SU-DHL-6 (cell line): ENCODE measurements around the gene ACCSL.

Experiments used
- H2AFZ ChIP-seq: fragments of 200-600 bp; sonication (generic); 2 replicates; pipeline ENCODE4 v1.6.1; 2014; ENCODE audit warnings: low read depth, mild to moderate bottlenecking, moderate library complexity, mixed read lengths, antibody characterized with exemption, low read length; ENCODE audit not compliant: severe bottlenecking
- H3F3A ChIP-seq: fragments of 200-600 bp; shearing (Covaris generic); 2 replicates; pipeline ENCODE4 v1.6.0; 2016; ENCODE audit warnings: antibody characterized with exemption, mild to moderate bottlenecking; ENCODE audit not compliant: insufficient read depth
- H3K27ac ChIP-seq: fragments of 200-600 bp; sonication (generic); 2 replicates; pipeline ENCODE4 v1.5.1; 2016; ENCODE audit warnings: low read depth, mild to moderate bottlenecking, low read length, moderate library complexity, mixed read lengths
- H3K27me3 ChIP-seq: fragments of 200-600 bp; sonication (generic), shearing (Covaris generic); 2 replicates; pipeline ENCODE4 v1.6.0; 2014; ENCODE audit warnings: mild to moderate bottlenecking, low read length
- H3K36me3 ChIP-seq: fragments of 200-600 bp; sonication (generic); 2 replicates; pipeline ENCODE4 v1.6.1; 2014; ENCODE audit warnings: mild to moderate bottlenecking, low read length, mixed read lengths
- H3K4me2 ChIP-seq: fragments of 300-600, 200-600 bp; shearing (Covaris generic), sonication (generic); 2 replicates; pipeline ENCODE4 v1.6.0; 2014; ENCODE audit warnings: low read length, low read depth, mild to moderate bottlenecking; ENCODE audit not compliant: poor library complexity, severe bottlenecking
- H3K4me3 ChIP-seq: fragments of 200-600 bp; sonication (generic); 2 replicates; pipeline ENCODE4 v1.5.1; 2014; ENCODE audit warnings: antibody characterized with exemption, low read length, mild to moderate bottlenecking, mixed read lengths; ENCODE audit not compliant: insufficient read depth, poor library complexity, severe bottlenecking
- H3K79me2 ChIP-seq: fragments of 200-600 bp; sonication (generic); 2 replicates; pipeline ENCODE4 v1.6.1; 2014; ENCODE audit warnings: mild to moderate bottlenecking, low read length, moderate library complexity; ENCODE audit not compliant: insufficient read depth
- H3K9ac ChIP-seq: fragments of 200-600 bp; sonication (generic); 2 replicates; pipeline ENCODE4 v1.7.0; 2014; ENCODE audit warnings: mild to moderate bottlenecking, low read length
- H3K9me2 ChIP-seq: fragments of 200-600 bp; sonication (generic); replicated peaks from 2 replicates; pipeline ENCODE4 v1.6.1; 2014; ENCODE audit warnings: low read length; ENCODE audit not compliant: insufficient read depth
- H3K9me3 ChIP-seq: fragments of 200-600 bp; sonication (generic); 2 replicates; pipeline ENCODE4 v1.6.1; 2014; ENCODE audit warnings: low read length, mixed read lengths; ENCODE audit not compliant: insufficient read depth
- H4K20me1 ChIP-seq: fragments of 200-600 bp; sonication (generic); 2 replicates; pipeline ENCODE4 v1.6.1; 2014; ENCODE audit warnings: low read depth, mild to moderate bottlenecking, antibody characterized with exemption, low read length, moderate library complexity, mixed read lengths
- EZH2phosphoT487 ChIP-seq: fragments of 200-600 bp; sonication (generic), shearing (Covaris generic); conservative IDR thresholded peaks from 2 replicates; pipeline ENCODE4 v1.6.1; 2018; ENCODE audit warnings: mild to moderate bottlenecking, antibody characterized with exemption, low read length, moderate library complexity, mixed read lengths
- TF ChIP-seq, protein P1 (sequence below): fragments of 200-600 bp; sonication (generic); IDR thresholded peaks from one replicate; pipeline ENCODE4 v1.5.1; 2017; ENCODE audit warnings: antibody characterized with exemption, mild to moderate bottlenecking, low read length, moderate library complexity; ENCODE audit not compliant: insufficient read depth, poor library complexity, severe bottlenecking

The ACCSL gene

GRCh38 chr11:44033411-44033850, 14.3 kb upstream of the ACCSL start:
- H3K27me3 ChIP-seq: no peaks in the 10 kb centered on the region
- H3K4me2 ChIP-seq: no peak overlapping the region
- H3K36me3 ChIP-seq: no peaks in the 10 kb centered on the region
- no peaks in the 10 kb centered on the region for H3K9me2 ChIP-seq
- no peaks in the 10 kb centered on the region for H3K9me3 ChIP-seq
- no peak overlapping the region for H3K27ac ChIP-seq
- no peaks in the 10 kb centered on the region for H3F3A ChIP-seq
- H3K9ac ChIP-seq: no peak overlapping the region
- H3K79me2 ChIP-seq: no peaks in the 10 kb centered on the region
- TF ChIP-seq EZH2phosphoT487: no peak
- TF ChIP-seq, protein P1, sequence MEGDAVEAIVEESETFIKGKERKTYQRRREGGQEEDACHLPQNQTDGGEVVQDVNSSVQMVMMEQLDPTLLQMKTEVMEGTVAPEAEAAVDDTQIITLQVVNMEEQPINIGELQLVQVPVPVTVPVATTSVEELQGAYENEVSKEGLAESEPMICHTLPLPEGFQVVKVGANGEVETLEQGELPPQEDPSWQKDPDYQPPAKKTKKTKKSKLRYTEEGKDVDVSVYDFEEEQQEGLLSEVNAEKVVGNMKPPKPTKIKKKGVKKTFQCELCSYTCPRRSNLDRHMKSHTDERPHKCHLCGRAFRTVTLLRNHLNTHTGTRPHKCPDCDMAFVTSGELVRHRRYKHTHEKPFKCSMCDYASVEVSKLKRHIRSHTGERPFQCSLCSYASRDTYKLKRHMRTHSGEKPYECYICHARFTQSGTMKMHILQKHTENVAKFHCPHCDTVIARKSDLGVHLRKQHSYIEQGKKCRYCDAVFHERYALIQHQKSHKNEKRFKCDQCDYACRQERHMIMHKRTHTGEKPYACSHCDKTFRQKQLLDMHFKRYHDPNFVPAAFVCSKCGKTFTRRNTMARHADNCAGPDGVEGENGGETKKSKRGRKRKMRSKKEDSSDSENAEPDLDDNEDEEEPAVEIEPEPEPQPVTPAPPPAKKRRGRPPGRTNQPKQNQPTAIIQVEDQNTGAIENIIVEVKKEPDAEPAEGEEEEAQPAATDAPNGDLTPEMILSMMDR: no peak
- H2AFZ ChIP-seq: no peak overlapping the region
- no peak overlapping the region for H3K4me3 ChIP-seq
- H4K20me1 ChIP-seq: no peaks in the 10 kb centered on the region

DNA sequence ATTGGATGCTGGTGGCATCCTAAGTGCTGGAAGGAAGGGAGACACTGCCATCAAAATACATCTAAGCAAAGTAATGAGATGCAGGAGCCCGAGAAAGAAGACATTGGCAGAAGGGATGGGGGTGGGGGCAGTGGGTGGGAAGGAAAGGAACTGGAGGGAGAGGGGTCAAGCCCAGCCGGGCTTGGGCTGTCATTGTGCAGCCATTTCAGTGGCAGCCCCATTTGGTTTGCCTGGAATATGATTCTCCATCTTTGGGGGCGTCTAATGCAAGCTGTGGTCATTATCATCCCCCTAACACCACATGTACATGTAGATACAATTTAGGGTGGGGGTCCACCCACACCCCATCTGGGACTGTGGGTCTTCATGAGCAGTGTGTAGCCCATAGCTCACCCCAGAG, 13.9 kb upstream of the ACCSL start:
- no peak overlapping the region for H3K9ac ChIP-seq
- H3K79me2 ChIP-seq: no peaks in the 10 kb centered on the region
- no peak overlapping the region for H3K27ac ChIP-seq
- H3K4me3 ChIP-seq: no peak overlapping the region
- H3K4me2 ChIP-seq: no peak overlapping the region
- no peaks in the 10 kb centered on the region for H3F3A ChIP-seq
- no peaks in the 10 kb centered on the region for H3K9me2 ChIP-seq
- no peak overlapping the region for H2AFZ ChIP-seq
- no peak for TF ChIP-seq EZH2phosphoT487
- TF ChIP-seq, protein P1: no peak
- H3K36me3 ChIP-seq: no peaks in the 10 kb centered on the region
- H3K9me3 ChIP-seq: no peaks in the 10 kb centered on the region
- H4K20me1 ChIP-seq: no peaks in the 10 kb centered on the region
- no peaks in the 10 kb centered on the region for H3K27me3 ChIP-seq

DNA sequence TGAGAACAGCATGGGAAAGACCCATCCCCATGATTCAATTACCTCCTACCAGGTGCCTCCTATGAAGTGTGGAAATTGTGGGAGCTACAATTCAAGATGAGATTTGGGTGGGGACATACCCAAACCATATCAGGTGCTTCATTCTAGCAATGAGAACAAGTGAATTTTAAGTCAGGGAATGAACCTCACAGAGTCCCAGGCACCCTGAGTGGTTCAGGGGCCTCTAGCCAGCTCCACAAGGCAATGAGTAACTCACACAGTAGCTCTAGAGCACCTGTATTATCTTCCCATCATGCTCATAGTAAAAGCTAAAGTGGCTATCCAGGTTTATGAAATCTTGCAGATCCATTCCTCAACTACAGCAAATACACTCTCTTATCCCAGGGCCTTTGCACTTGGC, 13.1 kb upstream of the ACCSL start:
- H3K9ac ChIP-seq: no peak overlapping the region
- H3K4me2 ChIP-seq: no peak overlapping the region
- H3K36me3 ChIP-seq: no peaks in the 10 kb centered on the region
- H3F3A ChIP-seq: no peaks in the 10 kb centered on the region
- H3K27me3 ChIP-seq: no peaks in the 10 kb centered on the region
- H3K4me3 ChIP-seq: no peak overlapping the region
- H3K9me3 ChIP-seq: no peaks in the 10 kb centered on the region
- TF ChIP-seq EZH2phosphoT487: no peak
- TF ChIP-seq, protein P1: no peak
- H2AFZ ChIP-seq: no peak overlapping the region
- H3K27ac ChIP-seq: no peak overlapping the region
- no peaks in the 10 kb centered on the region for H3K9me2 ChIP-seq
- H4K20me1 ChIP-seq: no peaks in the 10 kb centered on the region
- no peaks in the 10 kb centered on the region for H3K79me2 ChIP-seq
